Measurements from ENCODE around the gene SLC22A12.
"Not testable (repeated sequence)": the region's sequence is repeated elsewhere in the genome, so short reads cannot be mapped to it uniquely, and the experiment has no call there.

The SLC22A12 gene

DNA sequence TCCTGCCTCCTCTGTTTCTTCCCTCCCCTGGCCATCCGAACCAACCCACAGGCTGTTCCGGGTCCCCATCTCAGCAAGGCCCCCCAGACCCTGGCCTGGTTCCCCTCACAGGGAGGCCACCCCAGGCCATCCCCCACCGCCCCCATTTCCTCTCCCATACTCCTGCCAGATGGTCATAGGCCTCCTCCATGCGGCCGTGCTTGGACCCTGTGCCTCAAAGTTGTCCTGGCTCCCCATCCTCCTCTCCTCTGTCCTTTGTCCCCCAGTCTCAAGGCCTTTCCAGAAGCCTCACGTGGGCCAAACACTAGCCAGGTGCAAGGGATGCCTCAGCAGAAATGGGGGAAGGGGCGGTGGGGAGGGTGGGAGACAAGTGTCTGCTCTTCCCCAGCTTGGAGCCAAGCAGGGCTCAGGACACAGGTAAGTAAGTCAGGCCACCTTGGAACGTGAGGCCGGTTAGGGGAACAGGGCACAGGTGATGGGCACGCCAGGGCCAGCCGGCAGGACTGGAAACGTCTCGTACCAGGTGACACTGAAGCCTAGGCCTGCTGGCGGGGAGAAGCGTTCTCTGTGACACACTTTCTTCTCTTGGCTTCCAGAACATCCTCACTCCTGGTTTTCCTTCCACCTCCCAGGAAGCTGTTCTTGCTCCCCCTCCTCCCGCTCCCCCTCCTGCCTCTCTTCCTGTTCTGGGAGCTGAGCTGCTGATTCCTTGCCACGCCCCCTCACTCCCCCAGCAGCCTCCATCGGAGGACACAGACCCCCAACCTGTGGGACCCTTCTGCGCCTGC lies 31.5 kb upstream of the SLC22A12 start:
- Histone ChIP-seq H3K36me3 (ENCODE audit: control insufficient read depth, insufficient read depth, low read length) (no peaks in the 10 kb centered on the region), H3K9ac (no peak overlapping the region), H3K4me2 (ENCODE audit: low read length) (no peak overlapping the region), H2AFZ (no peak overlapping the region), H3K4me1 (no peaks in the 10 kb centered on the region), H3K4me3 (ENCODE audit: low read depth, low read length) (no peak overlapping the region), H3K27me3 (ENCODE audit: control insufficient read depth, insufficient read depth, low read length) (no peaks in the 10 kb centered on the region), H3K9me3 (ENCODE audit: control insufficient read depth, low read length) (no peaks in the 10 kb centered on the region), H3K27ac (no peak overlapping the region), H3K79me2 (no peaks in the 10 kb centered on the region)
- no peak for TF ChIP-seq CTCF (IDR thresholded peaks at IDR 0.05)

- H3K9me3 ChIP-seq (ENCODE audit: control insufficient read depth, low read length): no peaks in the 10 kb centered on the region
- no peak overlapping the region for H3K9ac ChIP-seq
- no peak for TF ChIP-seq CTCF (IDR thresholded peaks at IDR 0.05)
- H3K36me3 ChIP-seq (ENCODE audit: control insufficient read depth, insufficient read depth, low read length): no peaks in the 10 kb centered on the region
- no peak overlapping the region for H3K27ac ChIP-seq
- H3K4me3 ChIP-seq (ENCODE audit: low read depth, low read length): no peak overlapping the region
- H3K79me2 ChIP-seq: no peaks in the 10 kb centered on the region
- no peaks in the 10 kb centered on the region for H3K4me1 ChIP-seq
- no peaks in the 10 kb centered on the region for H3K27me3 ChIP-seq (ENCODE audit: control insufficient read depth, insufficient read depth, low read length)
- no peak overlapping the region for H2AFZ ChIP-seq
- H3K4me2 ChIP-seq (ENCODE audit: low read length): no peak overlapping the region
Measured at GRCh38 chr11:64560139-64560771, 30.8 kb upstream of the SLC22A12 start.

- Histone ChIP-seq H3K9ac (no peak overlapping the region), H3K4me2 (ENCODE audit: low read length) (no peak overlapping the region), H3K4me1 (no peaks in the 10 kb centered on the region), H2AFZ (no peak overlapping the region), H3K36me3 (ENCODE audit: control insufficient read depth, insufficient read depth, low read length) (no peaks in the 10 kb centered on the region), H3K4me3 (ENCODE audit: low read depth, low read length) (no peak overlapping the region), H3K27ac (no peak overlapping the region), H3K9me3 (ENCODE audit: control insufficient read depth, low read length) (no peaks in the 10 kb centered on the region), H3K79me2 (no peaks in the 10 kb centered on the region), H3K27me3 (ENCODE audit: control insufficient read depth, insufficient read depth, low read length) (no peaks in the 10 kb centered on the region)
- TF ChIP-seq CTCF (IDR thresholded peaks at IDR 0.05): no peak
Measured at GRCh38 chr11:64560941-64561340, 30.1 kb upstream of the SLC22A12 start.

DNA sequence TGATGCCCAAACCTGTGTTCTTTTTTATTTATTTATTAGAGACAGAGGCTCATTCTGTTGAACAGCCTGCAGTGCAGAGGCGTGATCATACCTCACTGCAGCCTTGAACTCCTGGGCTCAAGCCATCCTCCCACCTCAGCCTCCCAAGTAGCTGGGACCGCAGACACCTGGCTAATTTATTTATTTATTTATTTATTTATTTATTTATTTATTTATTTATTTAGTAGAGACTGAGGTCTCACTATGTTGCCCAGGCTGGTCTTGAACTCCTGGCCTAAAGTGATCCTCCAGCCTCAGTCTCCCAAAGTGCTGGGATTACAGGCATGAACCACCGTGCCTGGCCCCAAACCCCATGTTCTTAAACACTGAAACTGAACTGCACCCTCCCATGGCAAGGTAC lies 29.6 kb upstream of the SLC22A12 start:
- not testable (repeated sequence) for H3K4me2 ChIP-seq (ENCODE audit: low read length); H3K9ac ChIP-seq; H3K27ac ChIP-seq; H3K4me3 ChIP-seq (ENCODE audit: low read depth, low read length); H3K9me3 ChIP-seq (ENCODE audit: control insufficient read depth, low read length); H2AFZ ChIP-seq; H3K27me3 ChIP-seq (ENCODE audit: control insufficient read depth, insufficient read depth, low read length); H3K4me1 ChIP-seq; H3K79me2 ChIP-seq; H3K36me3 ChIP-seq (ENCODE audit: control insufficient read depth, insufficient read depth, low read length)

GRCh38 chr11:64561984-64562722 lies 28.9 kb upstream of the SLC22A12 start:
- Histone ChIP-seq H3K9ac (no peak overlapping the region), H3K4me2 (ENCODE audit: low read length) (no peak overlapping the region), H3K4me3 (ENCODE audit: low read depth, low read length) (no peak overlapping the region), H3K9me3 (ENCODE audit: control insufficient read depth, low read length) (no peaks in the 10 kb centered on the region), H3K27me3 (ENCODE audit: control insufficient read depth, insufficient read depth, low read length) (no peaks in the 10 kb centered on the region), H3K27ac (no peak overlapping the region), H3K79me2 (no peaks in the 10 kb centered on the region), H2AFZ (no peak overlapping the region), H3K36me3 (ENCODE audit: control insufficient read depth, insufficient read depth, low read length) (no peaks in the 10 kb centered on the region), H3K4me1 (no peaks in the 10 kb centered on the region)
- no peak for TF ChIP-seq CTCF (IDR thresholded peaks at IDR 0.05)

Data from parathyroid adenoma (tissue), 2 donors.